GM23338 (cell line): ENCODE measurements around the gene ITGB1BP1.

Experiments used
- CREB1 ChIP-seq: fragments of 250-450 bp; sonication (Bioruptor Pico); IDR thresholded peaks from 2 replicates; pipeline ENCODE4 v1.5.0; 2020; ENCODE audit warnings: low read depth, mild to moderate bottlenecking, moderate library complexity
- CTCF ChIP-seq, 2 experiments: fragments of 200-600 bp in 1 of 2; sonication (generic) in 1 of 2; conservative IDR thresholded peaks; 2 replicates each; pipeline versions ENCODE4 v1.5.1 to v1.6.1; 2016 to 2017; ENCODE audit warnings: antibody characterized with exemption in 2 of 2, low read depth in 2 of 2, mild to moderate bottlenecking in 2 of 2, moderate library complexity in 1 of 2
- ETS1 ChIP-seq: IDR thresholded peaks from 2 replicates; pipeline ENCODE4 v1.6.1; 2016; ENCODE audit warnings: antibody characterized with exemption
- EZH2 ChIP-seq: fragments of 200-600 bp; sonication (generic); IDR thresholded peaks from one replicate; pipeline ENCODE4 v1.8.0; 2017; ENCODE audit warnings: antibody characterized with exemption, mild to moderate bottlenecking, low read depth; ENCODE audit not compliant: unreplicated experiment
- EZH2phosphoT487 ChIP-seq: fragments of 200-600 bp; sonication (generic); IDR thresholded peaks from one replicate; pipeline ENCODE4 v1.8.1; 2018; ENCODE audit warnings: antibody characterized with exemption; ENCODE audit not compliant: unreplicated experiment
- JUNB ChIP-seq: IDR thresholded peaks from one replicate; pipeline ENCODE4 v1.6.1; 2016; ENCODE audit warnings: antibody characterized with exemption; ENCODE audit not compliant: unreplicated experiment
- NANOG ChIP-seq: IDR thresholded peaks from 2 replicates; pipeline ENCODE4 v1.6.1; 2016; ENCODE audit warnings: antibody characterized with exemption, borderline replicate concordance
- POLR2AphosphoS5 ChIP-seq: IDR thresholded peaks from 2 replicates; pipeline ENCODE4 v1.6.1; 2016; ENCODE audit warnings: antibody characterized with exemption, low read depth
- ZNF331 ChIP-seq: fragments of 250-450 bp; sonication (Bioruptor Pico); IDR thresholded peaks from 2 replicates; pipeline ENCODE4 v1.5.0; 2020; ENCODE audit warnings: low read depth, mild to moderate bottlenecking, moderate library complexity
- TF ChIP-seq, protein P1 (sequence below): IDR thresholded peaks from one replicate; pipeline ENCODE4 v1.6.1; 2018; ENCODE audit warnings: antibody characterized with exemption; ENCODE audit not compliant: unreplicated experiment

- TF ChIP-seq CTCF (conservative IDR thresholded peaks at IDR 0.05; ENCODE audit: low read depth in 2 of 2) (no peak), POLR2AphosphoS5 (no peak), JUNB (no peak), EZH2 (no peak), ZNF331 (CRISPR knock-in tag) (no peak), NANOG (no peak), ETS1 (no peak), EZH2phosphoT487 (no peak), CREB1 (CRISPR knock-in tag) (no peak)
- TF ChIP-seq, protein P1, sequence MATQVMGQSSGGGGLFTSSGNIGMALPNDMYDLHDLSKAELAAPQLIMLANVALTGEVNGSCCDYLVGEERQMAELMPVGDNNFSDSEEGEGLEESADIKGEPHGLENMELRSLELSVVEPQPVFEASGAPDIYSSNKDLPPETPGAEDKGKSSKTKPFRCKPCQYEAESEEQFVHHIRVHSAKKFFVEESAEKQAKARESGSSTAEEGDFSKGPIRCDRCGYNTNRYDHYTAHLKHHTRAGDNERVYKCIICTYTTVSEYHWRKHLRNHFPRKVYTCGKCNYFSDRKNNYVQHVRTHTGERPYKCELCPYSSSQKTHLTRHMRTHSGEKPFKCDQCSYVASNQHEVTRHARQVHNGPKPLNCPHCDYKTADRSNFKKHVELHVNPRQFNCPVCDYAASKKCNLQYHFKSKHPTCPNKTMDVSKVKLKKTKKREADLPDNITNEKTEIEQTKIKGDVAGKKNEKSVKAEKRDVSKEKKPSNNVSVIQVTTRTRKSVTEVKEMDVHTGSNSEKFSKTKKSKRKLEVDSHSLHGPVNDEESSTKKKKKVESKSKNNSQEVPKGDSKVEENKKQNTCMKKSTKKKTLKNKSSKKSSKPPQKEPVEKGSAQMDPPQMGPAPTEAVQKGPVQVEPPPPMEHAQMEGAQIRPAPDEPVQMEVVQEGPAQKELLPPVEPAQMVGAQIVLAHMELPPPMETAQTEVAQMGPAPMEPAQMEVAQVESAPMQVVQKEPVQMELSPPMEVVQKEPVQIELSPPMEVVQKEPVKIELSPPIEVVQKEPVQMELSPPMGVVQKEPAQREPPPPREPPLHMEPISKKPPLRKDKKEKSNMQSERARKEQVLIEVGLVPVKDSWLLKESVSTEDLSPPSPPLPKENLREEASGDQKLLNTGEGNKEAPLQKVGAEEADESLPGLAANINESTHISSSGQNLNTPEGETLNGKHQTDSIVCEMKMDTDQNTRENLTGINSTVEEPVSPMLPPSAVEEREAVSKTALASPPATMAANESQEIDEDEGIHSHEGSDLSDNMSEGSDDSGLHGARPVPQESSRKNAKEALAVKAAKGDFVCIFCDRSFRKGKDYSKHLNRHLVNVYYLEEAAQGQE = no peak
Observed at GRCh38 chr2:9401059-9401547, 22.2 kb downstream of the ITGB1BP1 start.
